Stimulated activated CD8-positive, alpha-beta memory T cell treated with anti-CD3 and anti-CD28 coated beads, Interleukin-12 subunit alpha, Interleukin-12 subunit beta, amount 100 ng/mL, for 24 hours (primary cell): ENCODE data around the gene BUD13.

ENCODE experiments used
- DNase-seq: peaks from one replicate; pipeline ENCODE4 v3.0.0-alpha.2; 2020; ENCODE audit errors: extremely low read depth

The BUD13 gene

DNA sequence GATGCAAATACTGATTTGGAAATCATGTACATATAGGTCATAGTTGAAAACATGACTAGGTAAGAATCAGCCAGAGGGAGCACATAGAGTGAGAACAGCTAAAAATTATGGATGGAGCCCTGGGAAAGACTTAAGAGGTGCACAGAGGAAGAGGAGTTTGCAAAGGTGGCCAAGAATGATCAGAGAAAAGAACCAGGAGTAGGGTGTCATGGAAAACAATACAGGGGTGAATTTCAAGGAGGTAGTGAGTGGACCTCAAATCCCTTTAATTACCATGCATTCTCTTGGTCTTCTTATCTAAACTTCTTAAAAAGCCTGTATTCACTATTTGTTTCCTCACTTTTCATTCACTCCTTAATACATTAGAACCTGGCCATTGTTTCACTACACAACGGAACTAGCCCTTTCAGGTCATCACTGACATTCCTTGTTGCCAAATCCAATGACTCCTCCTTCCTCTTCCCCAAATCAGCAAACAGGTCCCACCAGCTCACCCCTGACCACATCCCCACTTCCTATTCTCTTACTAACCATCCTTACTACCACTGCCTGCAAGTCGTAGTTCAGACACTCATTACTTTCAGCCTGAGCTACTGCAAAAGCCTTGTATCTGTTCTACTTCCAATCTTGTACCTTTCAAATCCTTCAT lies 22.6 kb downstream of the BUD13 start:
- DNase-seq, result no peak

DNA sequence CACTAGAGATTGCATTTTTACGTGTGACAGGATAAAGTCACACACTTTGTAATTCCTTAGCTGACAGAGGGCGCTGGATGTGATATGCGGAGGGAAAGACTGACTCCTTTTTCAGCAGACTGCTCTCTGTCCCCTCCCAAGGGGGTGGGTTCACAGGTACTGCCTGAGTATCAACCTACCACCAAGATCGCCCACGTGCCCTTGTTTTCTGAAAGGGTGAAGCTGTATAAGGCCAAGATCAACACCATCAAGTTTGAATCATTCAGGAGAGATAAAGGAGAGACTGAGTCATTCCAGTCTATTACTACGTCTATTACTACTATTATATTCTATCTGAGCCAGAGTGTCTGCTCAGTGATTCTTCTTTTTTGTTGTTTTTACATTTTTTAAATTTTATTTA lies 30.7 kb downstream of the BUD13 start:
- no peak for DNase-seq

DNA sequence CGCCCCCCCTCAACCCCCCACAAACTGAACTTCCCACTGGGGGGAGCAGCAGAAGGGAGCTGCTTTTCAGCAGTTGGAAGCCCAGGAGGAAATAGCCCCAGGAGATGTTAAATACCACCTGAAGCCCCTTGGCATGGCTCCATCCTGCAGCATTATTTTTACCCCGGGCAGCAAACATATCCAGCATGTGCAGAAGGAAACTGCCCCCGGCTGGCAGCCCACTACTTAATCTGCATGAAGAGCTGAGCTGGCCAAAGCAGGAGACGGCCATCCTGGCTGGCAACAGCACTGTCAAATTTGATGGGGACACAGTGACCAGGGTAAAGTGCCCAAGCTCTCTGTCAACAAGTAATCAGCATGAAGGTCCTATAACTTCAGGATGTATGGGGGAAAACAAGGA lies 32.0 kb downstream of the BUD13 start:
- DNase-seq, result no peak

DNA sequence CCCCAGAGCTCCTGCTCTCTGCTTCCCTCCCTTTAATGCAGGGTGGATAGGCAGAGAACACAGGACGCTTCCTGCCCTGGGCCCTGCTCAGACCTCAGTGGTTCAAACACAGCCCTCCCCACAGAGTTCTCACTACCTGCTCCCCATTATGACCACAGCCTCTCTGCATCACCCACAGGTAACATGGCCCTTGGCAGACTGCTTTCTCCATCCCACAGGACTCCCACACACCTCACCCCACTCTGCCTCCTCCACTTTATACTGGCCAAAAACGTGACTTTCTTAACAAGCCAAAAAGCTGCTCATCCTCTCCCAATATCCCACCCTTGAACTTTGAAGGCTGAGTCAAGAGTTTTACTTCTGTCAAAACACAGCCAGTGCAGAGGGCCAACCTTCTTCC lies 33.8 kb downstream of the BUD13 start:
- no peak for DNase-seq

DNA sequence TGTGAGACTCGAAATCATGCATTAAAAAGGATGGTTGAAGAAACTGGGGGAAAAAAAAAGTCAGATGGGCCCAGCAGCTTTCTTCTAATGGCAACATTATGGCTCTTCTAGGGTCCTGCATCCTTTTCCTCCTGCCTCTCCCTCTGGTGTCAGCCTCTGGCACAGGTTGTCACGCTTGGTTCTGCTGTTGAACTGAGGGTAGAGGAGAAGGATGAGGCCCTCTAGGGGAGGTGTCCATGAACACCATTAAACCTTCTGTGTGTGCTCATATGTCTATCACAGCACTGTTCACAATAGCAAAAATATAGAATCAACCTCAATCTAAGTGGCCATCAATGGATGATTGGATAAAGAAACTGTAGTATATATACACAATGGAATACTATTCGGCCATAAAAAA lies 36.0 kb downstream of the BUD13 start:
- no peak for DNase-seq

GRCh38 chr11:116733969-116734508 lies 38.7 kb downstream of the BUD13 start:
- DNase-seq, result no peak

DNA sequence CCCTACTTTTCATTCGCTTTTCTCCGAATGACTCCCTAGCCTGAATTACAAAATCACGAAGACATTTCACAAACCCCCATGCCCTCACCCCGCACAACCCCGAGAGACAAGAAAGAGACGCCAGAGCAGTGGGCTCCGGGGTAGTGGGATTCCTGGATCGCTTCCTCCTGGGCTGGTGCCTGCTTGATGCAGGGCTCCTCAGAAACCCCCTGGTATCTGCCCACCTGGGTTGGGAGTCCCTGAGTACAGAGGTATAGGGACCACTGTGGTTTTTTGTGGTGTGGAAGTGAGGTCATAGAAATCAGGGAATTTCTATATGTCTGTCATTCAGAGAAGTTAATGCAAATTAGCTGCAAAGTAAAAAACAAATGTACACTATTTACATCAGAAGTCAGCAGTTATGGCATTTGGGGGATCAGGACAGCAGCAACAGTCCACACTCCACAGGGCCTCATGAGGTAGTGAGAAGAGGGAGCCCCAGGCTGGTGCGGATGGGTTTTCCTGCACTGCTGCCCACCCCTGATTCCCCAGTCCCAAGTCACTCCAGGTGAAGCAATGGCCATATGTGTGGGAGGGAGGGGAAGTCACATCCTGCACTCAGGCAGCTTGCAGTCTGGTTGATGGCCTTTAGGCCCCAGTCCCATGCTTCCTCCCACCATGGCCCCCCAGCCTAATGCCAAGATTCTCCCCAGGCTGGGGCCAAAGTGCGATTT lies 39.6 kb downstream of the BUD13 start:
- DNase-seq, result no peak

GRCh38 chr11:116732271-116733042 lies 40.3 kb downstream of the BUD13 start:
- DNase-seq, result peak; percentile 5

GRCh38 chr11:116731821-116732220 lies 41.0 kb downstream of the BUD13 start:
- no peak for DNase-seq

- DNase-seq, result no peak
These were observed 41.6 kb downstream of the BUD13 start for GRCh38 chr11:116731097-116731761.

DNA sequence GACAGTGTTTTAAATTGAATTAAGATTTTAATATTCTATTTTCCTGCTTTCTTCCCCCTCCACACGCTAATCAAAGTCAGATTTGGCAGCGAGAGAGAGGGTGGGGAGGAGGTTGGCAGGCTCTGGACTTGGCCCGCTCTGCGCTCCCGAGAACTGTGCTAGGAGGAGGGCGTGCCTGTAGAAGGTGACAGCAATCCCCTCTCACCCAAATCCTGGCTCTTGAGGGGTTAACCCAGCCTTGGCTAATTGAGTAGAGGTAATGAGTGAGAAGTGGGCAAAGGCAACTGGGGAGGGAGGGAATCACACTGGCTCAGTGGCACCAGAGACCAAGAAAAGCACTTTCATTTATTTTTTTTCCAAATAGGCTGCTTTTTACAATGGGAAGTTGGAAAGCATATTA lies 42.2 kb downstream of the BUD13 start:
- DNase-seq, result no peak

- DNase-seq, result no peak
These were observed 42.6 kb downstream of the BUD13 start for GRCh38 chr11:116730241-116730561.

DNA sequence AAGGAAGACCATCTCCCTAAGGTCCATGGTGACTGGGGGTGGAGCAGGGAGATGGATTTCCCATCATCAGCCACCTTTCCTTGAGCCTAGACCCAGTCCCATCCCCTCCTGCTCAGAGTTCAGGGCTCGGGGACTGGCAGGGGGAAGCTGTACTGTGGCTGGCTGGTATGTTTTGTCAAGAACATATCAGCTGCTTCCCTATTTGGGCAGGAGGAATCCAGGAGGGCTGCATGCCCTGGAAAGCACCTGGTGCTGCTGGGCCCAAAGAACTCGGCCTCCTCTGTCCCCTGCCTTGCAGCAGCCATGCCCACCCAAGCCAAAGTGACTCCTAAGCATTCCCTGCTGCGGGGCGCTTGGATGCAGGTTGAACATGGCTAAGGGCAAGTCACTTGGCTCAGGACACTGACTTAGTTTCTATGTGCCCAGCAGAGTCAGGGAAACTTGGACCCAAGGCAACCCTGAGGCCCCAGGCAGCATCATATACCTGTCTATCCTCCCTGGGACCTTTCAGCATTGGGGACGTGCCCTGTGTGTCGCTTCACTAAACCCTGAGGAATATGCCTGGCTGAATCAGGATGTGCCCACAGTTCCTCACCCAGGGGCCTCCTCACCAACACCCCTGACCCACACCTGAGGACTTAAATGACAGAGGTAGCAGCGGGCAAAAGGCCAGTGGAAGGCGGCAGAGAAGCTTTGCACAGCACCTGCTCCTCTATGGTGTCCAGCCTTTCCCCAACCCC lies 43.1 kb downstream of the BUD13 start:
- DNase-seq, result no peak

DNA sequence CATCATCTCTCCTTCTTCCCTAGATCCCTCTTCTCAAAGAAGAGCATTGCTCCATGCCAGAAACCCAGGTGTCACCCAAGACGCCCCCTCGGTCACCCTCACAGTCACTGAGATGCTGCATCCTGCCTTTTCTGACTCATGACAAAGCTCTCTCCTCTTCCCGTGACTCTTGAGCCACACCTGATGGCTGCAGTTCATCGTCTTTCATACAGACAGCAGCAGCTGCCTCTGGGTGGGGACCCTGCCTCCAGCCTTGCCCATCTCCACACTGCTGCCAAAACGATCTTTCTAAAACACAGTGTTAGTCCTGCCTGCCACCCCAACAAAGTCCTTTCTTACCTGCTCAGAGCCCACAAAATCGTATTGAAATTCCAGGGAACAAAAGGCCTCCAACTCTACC lies 44.8 kb downstream of the BUD13 start:
- no peak for DNase-seq

- no peak for DNase-seq
These were observed 47.2 kb downstream of the BUD13 start for GRCh38 chr11:116725434-116726221.

GRCh38 chr11:116724813-116725212 lies 48.0 kb downstream of the BUD13 start:
- no peak for DNase-seq

- DNase-seq, result no peak
These were observed 49.3 kb downstream of the BUD13 start for GRCh38 chr11:116723511-116723910.

GRCh38 chr11:116721988-116722387 lies 50.8 kb downstream of the BUD13 start:
- no peak for DNase-seq

DNA sequence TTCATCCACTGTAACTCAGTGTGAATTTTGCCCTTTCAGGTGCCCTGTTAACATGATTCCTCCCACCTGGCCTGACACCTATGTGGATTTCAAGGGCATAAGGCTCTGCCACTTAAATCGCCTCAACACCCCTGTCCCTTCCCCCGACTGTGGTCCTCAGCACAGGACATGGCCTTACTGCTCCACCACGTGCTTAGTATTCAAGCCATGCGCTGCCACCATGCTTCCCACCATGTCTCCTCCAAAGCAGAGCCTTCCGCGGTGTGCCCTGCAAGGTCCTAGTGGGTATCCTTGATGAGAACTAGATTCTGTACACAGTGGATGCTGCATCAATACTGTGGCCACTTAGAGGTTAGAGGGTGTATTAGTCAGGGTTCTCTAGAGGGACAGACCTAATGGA lies 51.9 kb downstream of the BUD13 start:
- no peak for DNase-seq

- DNase-seq, result no peak
These were observed 53.8 kb downstream of the BUD13 start for GRCh38 chr11:116718955-116719501.
